ACHN (cell line): ENCODE results near the gene GNG13.
"Not testable (repeated sequence)": the region's sequence is repeated elsewhere in the genome, so short reads cannot be mapped to it uniquely, and the experiment has no call there.

ENCODE experiments used
- DNase-seq: peaks from one replicate; pipeline ENCODE4 v3.0.0-alpha.2; 2015
- in situ Hi-C: cut with HindIII; loops from 2 replicates; pipeline ENCODE4 v1.10.0; 2017; ENCODE audit warnings: low sequenced_read_pairs, low pct_ligation_motif_present, low pct_unique_long_range_greater_than_20kb

The GNG13 gene

DNA sequence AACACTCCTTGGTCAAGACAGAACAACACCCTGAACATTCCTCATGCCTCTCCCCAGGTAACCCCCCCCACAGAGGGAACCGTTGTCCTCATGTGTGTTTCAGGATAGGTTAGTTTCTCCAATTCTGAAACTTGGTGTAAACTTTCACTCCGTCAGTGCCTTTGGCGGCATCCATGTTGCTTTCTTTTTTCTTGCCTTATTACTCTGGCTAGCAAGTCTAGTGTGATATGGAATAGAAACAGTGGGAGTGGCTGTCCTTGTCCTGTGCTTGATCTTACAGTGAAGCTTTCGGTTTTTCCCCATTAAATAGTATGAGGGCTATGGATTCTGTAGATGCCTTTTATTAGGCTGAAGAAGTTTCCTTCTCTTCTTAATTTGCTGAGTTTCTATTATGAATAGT lies 35.7 kb upstream of the GNG13 start:
- DNase-seq, result no peak
- in situ Hi-C loops, result loop anchor here (25.0 kb wide), 1 partner anchor 151 kb away; the partner anchor contains the start of gene SOX8

GRCh38 chr16:835373-835772 lies 34.8 kb upstream of the GNG13 start:
- no peak for DNase-seq

DNA sequence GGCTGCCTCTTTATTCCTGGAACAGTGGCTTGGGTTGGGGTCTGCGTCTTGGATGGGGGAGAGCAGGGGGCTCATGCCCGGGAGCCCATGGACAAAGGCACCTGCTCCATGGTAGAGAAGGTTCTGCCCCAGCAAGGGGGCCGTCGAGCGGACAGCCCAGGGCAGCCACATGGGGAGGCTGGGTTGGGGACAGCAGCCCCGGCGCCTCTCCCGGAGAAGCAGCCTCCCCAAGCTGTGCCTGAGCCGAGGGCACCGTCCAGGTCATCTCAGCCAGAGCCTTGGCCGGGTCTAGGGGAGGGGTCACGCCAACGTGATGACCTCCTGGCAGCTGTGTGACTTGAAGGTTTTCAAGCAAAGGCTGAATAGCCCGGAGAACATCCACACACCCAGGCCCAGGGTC lies 32.9 kb upstream of the GNG13 start:
- DNase-seq, result no peak
- in situ Hi-C loops, result loop anchor here (25.0 kb wide), 1 partner anchor 154 kb away; the partner anchor contains the start of gene SOX8

More at GRCh38 chr16:835373-835772, 34.8 kb upstream of the GNG13 start:
- in situ Hi-C loops, result loop anchor here (25.0 kb wide), 1 partner anchor 152 kb away; the partner anchor contains the start of gene SOX8

DNA sequence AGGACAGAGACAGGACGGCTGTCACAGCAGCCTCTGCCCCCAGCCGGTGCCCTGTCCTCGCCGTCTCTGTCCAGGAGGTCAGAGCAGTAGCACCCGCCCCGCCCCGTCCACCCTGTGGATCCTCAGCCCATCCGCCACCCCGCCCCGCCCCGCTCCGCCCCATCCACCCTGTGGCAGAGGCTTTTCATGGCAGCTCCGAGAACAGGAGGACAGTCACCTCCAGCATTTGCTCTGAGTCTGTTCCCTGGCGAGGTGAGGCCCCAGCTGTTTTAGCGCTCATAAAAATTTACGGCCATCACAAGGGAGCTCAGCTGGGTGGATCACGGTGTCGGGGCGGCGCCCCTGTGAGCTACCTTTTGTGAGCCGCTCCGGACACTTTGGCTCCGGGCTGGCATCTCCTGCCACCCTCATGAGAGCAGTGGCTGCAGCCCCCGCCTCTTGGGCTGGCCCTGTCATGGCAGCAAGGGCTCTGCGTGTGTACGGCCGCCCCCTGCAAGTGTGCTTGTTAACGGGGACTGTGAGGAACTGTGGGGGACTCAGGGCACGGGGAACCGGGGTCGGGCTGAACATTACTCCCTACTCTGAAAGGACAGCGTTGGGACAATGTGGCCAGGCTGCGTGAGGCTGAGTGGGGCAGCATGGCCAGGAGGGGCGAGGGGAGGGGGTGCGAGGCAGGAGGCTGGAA lies 32.3 kb upstream of the GNG13 start:
- no peak for DNase-seq
- in situ Hi-C loops, result loop anchor here (25.0 kb wide), 1 partner anchor 155 kb away; the partner anchor contains the start of gene SOX8

- in situ Hi-C loops, result loop anchor here (25.0 kb wide), 1 partner anchor 156 kb away; the partner anchor contains the start of gene SOX8
- no peak for DNase-seq
These were observed 31.3 kb upstream of the GNG13 start for GRCh38 chr16:831571-832413.

DNA sequence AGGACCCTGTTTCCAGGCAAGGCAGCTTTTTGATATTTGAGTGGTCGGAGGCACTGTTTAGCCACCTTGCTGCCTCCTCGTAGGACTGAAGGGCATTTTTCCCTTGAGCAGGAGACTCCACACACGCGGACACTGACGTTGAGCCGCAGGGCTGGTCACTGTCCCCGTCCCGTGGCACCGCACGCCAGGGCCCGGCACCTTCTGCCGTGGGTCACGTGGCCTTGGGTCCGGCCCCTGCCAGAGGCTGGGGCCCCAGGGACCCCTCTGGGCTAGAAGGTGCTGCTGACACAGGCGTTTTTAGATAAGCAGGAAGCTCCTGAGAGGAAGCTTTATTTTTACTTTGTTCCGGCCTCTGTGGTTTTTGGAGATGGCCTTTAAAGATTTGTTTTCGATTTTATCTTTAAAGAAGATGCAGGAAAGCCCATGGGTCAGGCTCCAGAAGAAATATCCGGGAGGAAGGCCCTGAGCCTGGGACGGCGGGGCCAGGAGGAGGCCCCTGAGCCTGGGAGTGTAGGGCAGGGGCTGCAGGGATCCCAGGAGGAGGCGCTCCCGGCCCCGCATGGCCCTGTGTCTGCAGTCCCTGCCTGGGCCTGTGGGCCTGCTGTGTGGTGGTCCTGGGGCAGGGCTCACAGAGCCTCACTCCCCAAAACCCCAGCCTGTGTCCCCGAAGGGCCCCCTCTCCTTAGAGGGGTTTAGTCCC lies 30.5 kb upstream of the GNG13 start:
- no peak for DNase-seq
- in situ Hi-C loops, result loop anchor here (25.0 kb wide), 1 partner anchor 156 kb away; the partner anchor contains the start of gene SOX8

DNA sequence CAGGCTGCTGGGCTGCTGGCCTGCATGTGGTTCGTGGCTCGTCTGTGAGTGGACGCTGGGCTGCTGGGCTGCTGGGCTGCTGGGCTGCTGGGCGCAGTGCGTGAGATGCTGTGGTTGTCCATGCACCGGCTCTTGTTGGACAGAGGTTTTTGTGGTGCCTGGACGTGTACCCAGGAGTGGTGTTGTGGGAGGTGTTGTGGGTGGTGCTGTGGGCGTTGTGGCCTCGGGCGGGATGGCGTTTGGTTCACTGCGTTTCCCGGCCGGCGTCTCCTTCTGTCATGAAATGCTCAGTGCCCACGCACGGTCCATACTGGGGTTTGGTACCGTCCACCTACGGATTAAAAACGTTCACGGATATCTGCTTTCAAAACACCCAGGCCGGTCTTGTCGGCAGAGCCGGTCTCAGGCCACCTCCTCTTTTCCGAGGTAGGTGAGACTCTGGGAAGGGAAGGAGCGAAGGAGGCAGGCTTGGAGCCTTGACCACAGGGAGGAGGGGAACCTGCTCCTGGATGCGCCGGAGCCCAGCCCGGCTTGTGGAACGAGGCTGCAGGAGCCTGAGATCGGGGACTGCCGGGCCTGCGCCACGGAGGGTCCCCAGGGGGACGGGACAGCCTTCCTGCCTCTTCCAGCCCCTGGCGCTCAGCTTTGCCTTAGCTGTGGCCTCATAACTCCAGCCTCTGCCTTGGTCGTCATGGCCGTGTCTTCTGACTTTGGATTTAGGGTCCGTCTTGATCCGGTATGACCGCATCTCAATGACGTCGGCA lies 29.8 kb upstream of the GNG13 start:
- DNase-seq, result no peak
- in situ Hi-C loops, result loop anchor here (25.0 kb wide), 1 partner anchor 157 kb away; the partner anchor contains the start of gene SOX8

DNA sequence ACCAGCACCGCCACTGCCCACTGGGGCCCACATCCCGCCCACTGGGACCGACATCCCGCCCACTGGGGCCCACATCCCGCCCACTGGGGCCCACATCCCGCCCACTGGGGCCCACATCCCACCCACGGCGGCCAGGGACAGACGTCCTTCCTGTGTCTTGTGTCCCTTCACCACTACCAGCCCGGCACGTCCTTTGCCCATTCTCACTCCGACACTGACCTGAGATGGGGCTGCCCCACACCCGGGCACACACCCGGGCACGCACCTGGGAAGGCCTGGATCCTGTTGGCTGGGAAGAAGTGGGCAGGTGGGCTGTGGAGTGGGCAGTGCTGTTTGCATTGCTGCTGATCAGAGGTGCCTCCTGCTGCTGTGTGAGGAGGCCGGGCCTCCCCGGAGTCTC lies 28.4 kb upstream of the GNG13 start:
- DNase-seq, result no peak
- in situ Hi-C loops, result loop anchor here (25.0 kb wide), 1 partner anchor 158 kb away; the partner anchor contains the start of gene SOX8

- no peak for DNase-seq
- in situ Hi-C loops, result loop anchor here (25.0 kb wide), 1 partner anchor 160 kb away; the partner anchor contains the start of gene SOX8
These were observed 27.0 kb upstream of the GNG13 start for GRCh38 chr16:827513-827912.

DNA sequence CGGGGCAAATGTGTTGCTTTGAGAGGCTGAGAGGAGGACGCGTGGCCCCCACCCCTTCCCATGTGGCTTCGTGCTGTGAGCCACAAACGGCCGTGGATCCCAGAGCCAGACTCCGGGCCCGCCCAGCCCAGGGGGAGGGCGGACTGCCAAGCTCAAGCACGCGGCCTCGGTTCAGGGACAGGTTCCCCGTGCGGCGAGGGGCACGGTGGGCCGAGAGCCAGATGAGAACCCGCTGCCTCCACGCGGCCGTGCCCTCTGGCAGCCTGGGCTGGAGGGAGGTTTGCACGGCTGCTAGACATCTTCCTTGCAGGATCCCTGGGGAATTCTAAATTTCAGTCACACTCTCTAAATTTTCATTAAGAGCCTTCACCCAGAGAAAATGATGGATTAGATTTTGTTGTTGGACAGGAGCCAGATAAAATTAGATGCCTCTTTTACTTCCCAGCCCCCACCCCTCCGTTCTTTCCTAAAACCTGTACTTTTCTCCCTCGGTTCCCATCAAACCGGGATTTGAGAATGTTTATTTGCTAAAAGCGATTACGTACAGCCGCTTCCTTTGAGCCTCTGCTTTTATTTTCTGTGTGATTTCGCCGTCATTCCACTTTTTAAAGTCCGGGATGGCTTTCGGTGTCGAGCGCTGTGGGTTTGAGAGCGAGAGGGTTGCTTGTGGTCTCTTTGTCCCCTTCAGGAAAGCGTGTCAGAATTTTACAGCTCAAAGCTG lies 25.0 kb upstream of the GNG13 start:
- in situ Hi-C loops, result loop anchor here (25.0 kb wide), 1 partner anchor 162 kb away; the partner anchor contains the start of gene SOX8
- DNase-seq, result no peak

DNA sequence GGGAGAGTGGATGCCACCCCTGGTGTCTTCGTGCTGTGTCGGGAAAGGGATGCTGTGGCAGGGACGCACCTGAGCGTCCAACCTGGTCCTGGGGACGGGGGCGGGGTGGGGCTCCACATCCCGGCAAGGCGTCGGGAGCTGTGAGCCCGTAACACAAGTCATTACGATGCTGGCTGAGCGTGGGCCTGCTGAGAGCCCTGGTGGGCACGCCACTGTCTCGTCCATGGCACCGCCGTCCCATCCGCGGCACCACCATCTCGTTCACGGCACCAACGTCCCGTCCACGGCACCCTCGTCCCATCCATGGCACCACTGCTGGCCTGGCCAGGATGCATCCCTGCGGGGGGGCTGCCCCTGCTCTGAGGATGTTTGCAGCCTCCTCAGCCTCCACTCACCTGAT lies 24.1 kb upstream of the GNG13 start:
- in situ Hi-C loops, result no loop called here
- no peak for DNase-seq

DNA sequence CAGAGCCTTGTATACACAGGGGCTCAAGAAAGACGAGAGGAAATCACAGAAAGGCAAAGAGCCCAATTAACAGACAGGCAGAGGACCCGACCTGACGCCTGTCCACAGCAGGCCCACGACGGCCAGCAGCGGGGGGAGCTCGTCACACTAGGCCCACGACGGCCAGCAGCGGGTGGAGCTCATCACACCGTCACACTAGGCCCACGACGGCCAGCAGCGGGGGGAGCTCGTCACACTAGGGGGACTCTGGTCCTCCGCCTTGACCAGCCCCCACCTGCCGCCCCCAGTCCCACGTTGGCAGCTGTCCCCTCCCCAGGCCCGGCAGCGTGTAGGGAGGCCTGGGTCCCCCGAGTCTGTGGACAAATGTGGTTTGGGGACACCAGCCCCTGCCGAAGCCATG lies 23.7 kb upstream of the GNG13 start:
- no peak for DNase-seq
- in situ Hi-C loops, result no loop called here

- no peak for DNase-seq
- in situ Hi-C loops, result no loop called here
These were observed 22.4 kb upstream of the GNG13 start for GRCh38 chr16:822909-823297.

GRCh38 chr16:822174-822908 lies 21.8 kb upstream of the GNG13 start:
- in situ Hi-C loops, result no loop called here
- DNase-seq, result no peak

GRCh38 chr16:821751-822150 lies 21.2 kb upstream of the GNG13 start:
- DNase-seq, result no peak
- in situ Hi-C loops, result no loop called here

DNA sequence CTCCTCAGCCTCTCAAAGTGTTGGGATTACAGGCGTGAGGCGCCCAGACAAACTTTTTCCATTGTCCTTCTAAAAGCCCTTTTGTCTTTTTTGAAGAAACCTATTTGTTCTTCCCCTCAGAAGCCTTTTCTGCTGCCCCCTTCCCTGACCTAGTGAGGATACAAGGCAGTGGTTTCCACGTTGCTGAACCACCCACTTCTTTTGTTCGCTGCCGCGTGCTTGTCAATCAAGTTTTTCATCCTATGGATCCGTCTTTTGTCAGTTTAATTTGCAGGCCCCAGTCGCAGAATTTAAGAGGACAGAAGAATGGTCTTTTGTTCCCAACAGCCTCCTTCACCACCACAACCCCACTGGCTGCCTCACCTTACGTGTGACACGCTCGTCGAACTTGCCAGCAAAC lies 20.2 kb upstream of the GNG13 start:
- in situ Hi-C loops, result no loop called here
- no peak for DNase-seq

DNA sequence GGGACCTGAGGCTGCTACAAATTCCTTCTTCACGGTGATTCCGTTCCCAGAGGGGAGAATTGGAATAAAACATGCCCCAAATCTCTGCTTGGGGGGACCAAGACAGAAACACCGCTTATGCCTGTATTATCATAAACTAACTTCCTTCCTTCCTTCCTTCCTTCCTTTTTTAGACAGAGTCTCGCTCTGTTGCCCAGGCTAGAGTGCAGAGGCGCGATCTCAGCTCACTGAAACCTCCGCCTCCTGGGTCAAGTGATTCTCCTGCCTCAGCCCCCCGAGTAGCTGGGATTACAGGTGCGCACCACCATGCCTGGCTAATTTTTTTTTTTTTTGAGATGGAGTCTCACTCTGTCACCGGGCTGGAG lies 19.5 kb upstream of the GNG13 start:
- DNase-seq, in situ Hi-C loops: not testable (repeated sequence)
